Astrocyte of the spinal cord (primary cell): ENCODE results near the gene TASOR.

Experiments
- DNase-seq: peaks from one replicate; pipeline ENCODE4 v3.0.0; 2011; ENCODE audit warnings: low read depth, low spot score
- H3K4me3 ChIP-seq: 2 replicates; pipeline ENCODE4 v1.5.1; 2011; ENCODE audit warnings: low read depth, mild to moderate bottlenecking, low read length, moderate library complexity
- CTCF ChIP-seq: IDR thresholded peaks from 2 replicates; pipeline ENCODE4 v1.5.1; 2012; ENCODE audit warnings: low read depth, mild to moderate bottlenecking, low read length, inconsistent platforms
- in situ Hi-C: cut with HindIII; loops from 2 replicates; pipeline ENCODE4 v1.10.0; 2017; ENCODE audit warnings: low sequenced_read_pairs

TASOR gene

DNA sequence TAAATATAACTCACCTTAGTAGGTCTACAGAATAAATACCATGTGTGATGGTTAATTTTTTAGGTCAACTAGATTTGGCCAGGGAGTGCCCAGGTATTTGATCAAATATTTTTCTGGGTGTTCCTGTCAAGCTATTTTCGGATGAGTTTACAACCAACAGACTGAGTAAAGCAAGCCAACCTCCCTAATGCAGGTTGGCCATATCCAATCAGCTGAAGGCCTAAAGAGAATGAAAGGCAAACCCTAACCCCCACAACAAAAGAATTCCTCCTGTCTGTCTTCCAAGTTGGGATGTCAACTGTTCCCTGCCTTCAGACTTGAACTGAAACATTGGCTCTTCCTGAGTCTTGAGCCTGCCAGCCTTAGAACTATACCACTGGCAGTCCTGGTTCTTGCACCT, 28.6 kb downstream of the TASOR start:
- TF ChIP-seq CTCF: no peak
- no peak for DNase-seq
- in situ Hi-C loops: no loop called here
- H3K4me3 ChIP-seq: no peak overlapping the region

DNA sequence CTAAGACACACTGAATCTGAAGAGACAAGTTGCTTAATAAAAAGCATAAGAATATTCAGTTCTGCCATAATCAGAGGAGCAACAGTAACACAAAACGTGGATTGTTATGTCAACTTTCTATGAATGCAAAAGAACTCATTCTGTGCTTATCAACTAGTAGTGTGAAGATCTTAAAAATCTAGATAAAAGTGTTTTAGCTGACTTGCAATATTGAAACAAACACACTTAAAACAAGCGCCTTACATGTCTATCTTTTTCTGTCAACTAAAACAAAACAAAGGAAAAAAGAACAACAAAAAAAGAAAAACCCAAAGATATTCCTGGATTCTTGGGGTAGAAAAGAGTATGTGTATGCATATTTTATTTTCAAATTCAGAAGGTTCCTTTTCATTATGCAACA, 37.7 kb downstream of the TASOR start:
- H3K4me3 ChIP-seq: no peak overlapping the region
- DNase-seq: no peak
- in situ Hi-C loops: no loop called here
- no peak for TF ChIP-seq CTCF

DNA sequence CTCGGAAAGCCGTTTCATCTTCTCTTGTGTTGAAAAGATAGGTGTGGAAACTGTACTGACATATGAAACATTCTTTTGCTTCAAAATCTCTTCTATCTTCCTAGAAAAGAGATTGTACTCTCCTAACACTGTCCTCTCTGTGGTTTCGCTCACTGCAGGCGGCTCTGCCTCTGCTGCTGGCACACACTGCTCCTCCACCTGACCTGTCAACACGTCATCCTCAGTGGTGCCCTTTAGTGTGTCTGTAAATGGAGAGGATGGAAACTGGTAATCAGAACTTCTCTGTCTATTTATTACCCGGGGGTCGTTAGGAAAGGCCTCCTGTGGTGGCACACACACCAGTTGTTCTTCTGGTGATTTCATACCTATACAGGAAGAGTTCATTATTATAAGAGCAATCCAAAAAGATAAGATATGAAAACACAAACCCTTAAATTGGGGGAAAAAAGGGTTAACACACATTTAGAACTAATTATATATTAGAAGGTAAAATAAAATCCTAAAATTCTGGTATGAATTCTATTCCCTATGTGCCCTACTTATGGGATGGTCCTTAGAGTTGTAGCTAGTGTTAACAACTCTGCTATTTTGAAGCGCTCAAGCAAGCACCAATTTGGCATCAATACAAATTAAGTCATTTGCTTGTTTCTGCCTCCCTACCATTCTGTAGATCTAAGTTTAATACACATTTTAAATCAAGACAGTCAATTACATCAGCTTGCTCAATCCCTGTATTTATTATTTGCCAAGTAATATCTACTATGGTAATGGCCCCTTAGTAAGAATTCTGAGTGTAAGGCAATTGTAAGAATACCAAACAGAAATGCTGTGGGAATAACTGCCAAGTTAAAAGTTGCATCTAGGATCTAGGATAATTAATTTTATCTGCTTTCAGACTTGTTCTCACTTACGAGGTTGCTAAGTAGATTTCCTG, 49.2 kb downstream of the TASOR start:
- in situ Hi-C loops: no loop called here
- no peak for TF ChIP-seq CTCF
- no peak for DNase-seq
- no peak overlapping the region for H3K4me3 ChIP-seq
